BLaER1 treated with 17β-estradiol and CSF1 and Interleukin-3, amounts not matched to agents 10 nM and 100 nM (cell line): ENCODE measurements around the gene BRPF1.

Experiments
- H3K27ac ChIP-seq, 11 experiments: shearing (Covaris generic); formaldehyde crosslinking; 2 replicates each; pipeline ENCODE4 v1.8.1; 2022
- H3K27me3 ChIP-seq, 11 experiments: shearing (Covaris generic); formaldehyde crosslinking; 2 replicates each; pipeline ENCODE4 v1.8.1; 2022
- H3K36me3 ChIP-seq, 11 experiments: shearing (Covaris generic); formaldehyde crosslinking; 2 replicates each; pipeline ENCODE4 v1.8.1; 2022
- H3K4me1 ChIP-seq, 10 experiments: shearing (Covaris generic); formaldehyde crosslinking; 2 replicates each; pipeline ENCODE4 v1.8.1; 2022
- H3K4me2 ChIP-seq, 11 experiments: shearing (Covaris generic); formaldehyde crosslinking; 2 replicates each; pipeline ENCODE4 v1.8.1; 2022
- H3K4me3 ChIP-seq, 10 experiments: shearing (Covaris generic); formaldehyde crosslinking; 2 replicates each; pipeline ENCODE4 v1.8.1; 2022
- H3K9ac ChIP-seq, 11 experiments: shearing (Covaris generic); formaldehyde crosslinking; 2 replicates each; pipeline ENCODE4 v1.8.1; 2022
- H3K9me3 ChIP-seq, 11 experiments: shearing (Covaris generic); formaldehyde crosslinking; replicated peaks in 1 of 11; 2 replicates each; pipeline ENCODE4 v1.8.1; 2022
- H4K20me1 ChIP-seq, 11 experiments: shearing (Covaris generic); formaldehyde crosslinking; 2 replicates each; pipeline ENCODE4 v1.8.1; 2022
- Cebpa-rat ChIP-seq, 11 experiments: shearing (Covaris generic); IDR thresholded peaks; 2 replicates each; pipeline ENCODE4 v1.8.1; 2022

The BRPF1 gene

GRCh38 chr3:9787714-9788113 is 56.2 kb downstream of the BRPF1 start:
- no peak overlapping the region for H3K4me3 ChIP-seq
- H3K9ac ChIP-seq, result 0 out of 22 replicates have a peak overlapping the region, but pooled peaks of 1 of the 11 experiments have one; percentile 16
- no peaks in the 10 kb centered on the region for H4K20me1 ChIP-seq
- H3K4me2 ChIP-seq, result no peak overlapping the region
- peaks cover 17 to 77% (median 39%) of the 10 kb centered on the region in 11 experiments; a peak in 19 of 22 replicates for H3K36me3 ChIP-seq
- H3K9me3 ChIP-seq, result no peaks in the 10 kb centered on the region
- H3K4me1 ChIP-seq, result peaks cover 16 to 31% (median 22%) of the 10 kb centered on the region in 10 experiments
- H3K27ac ChIP-seq, result peak overlapping the region in 2 of 11 experiments; percentile 15 to 19; a peak in 2 of 22 replicates
- TF ChIP-seq Cebpa-rat (IDR thresholded peaks at IDR 0.05), result no peak
- no peaks in the 10 kb centered on the region for H3K27me3 ChIP-seq

GRCh38 chr3:9791127-9791526 is 59.6 kb downstream of the BRPF1 start:
- peak overlapping the region in 4 of 10 experiments; percentile 76 to 96 (median 86); a peak in 6 of 20 replicates for H3K4me3 ChIP-seq
- H3K4me2 ChIP-seq, result peak overlapping the region in 10 of 11 experiments; percentile 76 to 95 (median 90); a peak in 16 of 22 replicates
- peak overlapping the region in 4 of 11 experiments; percentile 93 to 99 (median 98); a peak in 6 of 22 replicates for H3K27ac ChIP-seq
- H3K36me3 ChIP-seq, result peaks cover 25 to 68% (median 43%) of the 10 kb centered on the region in 11 experiments; a peak in 21 of 22 replicates
- H3K4me1 ChIP-seq, result peaks cover 36 to 46% (median 41%) of the 10 kb centered on the region in 10 experiments
- no peak for TF ChIP-seq Cebpa-rat (IDR thresholded peaks at IDR 0.05)
- H3K9ac ChIP-seq, result peak overlapping the region in 7 of 11 experiments; percentile 3 to 99 (median 97); a peak in 8 of 22 replicates
- H3K9me3 ChIP-seq, result no peaks in the 10 kb centered on the region
- H4K20me1 ChIP-seq, result peaks cover 23 to 28% (median 27%) of the 10 kb centered on the region in 11 experiments; a peak in 21 of 22 replicates
- H3K27me3 ChIP-seq, result no peaks in the 10 kb centered on the region

GRCh38 chr3:9791790-9792404 is 60.4 kb downstream of the BRPF1 start:
- Histone ChIP-seq H3K27me3 (no peaks in the 10 kb centered on the region), H3K4me3 (peak overlapping the region; percentile 76 to 96 (median 86)), H4K20me1 (peaks cover 31 to 36% (median 35%) of the 10 kb centered on the region in 11 experiments), H3K4me1 (peaks cover 34 to 54% (median 40%) of the 10 kb centered on the region in 10 experiments), H3K36me3 (peaks cover 31 to 68% (median 45%) of the 10 kb centered on the region in 11 experiments), H3K9me3 (no peaks in the 10 kb centered on the region), H3K9ac (peak overlapping the region; percentile 91 to 100 (median 97)), H3K27ac (peak overlapping the region; percentile 93 to 99 (median 97)), H3K4me2 (peak overlapping the region; percentile 75 to 95 (median 90))
- no peak for TF ChIP-seq Cebpa-rat (IDR thresholded peaks at IDR 0.05)

GRCh38 chr3:9792405-9793160 is 61.0 kb downstream of the BRPF1 start, which contains the start of the genes ARPC4 and TADA3:
Gene ARPC4 (plus strand): TSS chr3:9793082. CDS start chr3:9793122, 40 bp downstream.
Gene TADA3 (minus strand): TSS chr3:9792473. CDS start chr3:9791466, 1,007 bp downstream.
- peaks cover 34 to 58% (median 40%) of the 10 kb centered on the region in 10 experiments for H3K4me1 ChIP-seq
- H3K27me3 ChIP-seq, result no peaks in the 10 kb centered on the region
- peak within 1 kb of the TSS; percentile 89 to 98 (median 95) for H3K4me2 ChIP-seq
- H3K27ac ChIP-seq, result peak within 1 kb of the TSS; percentile 93 to 99 (median 97)
- H4K20me1 ChIP-seq, result peaks cover 38 to 42% (median 42%) of the 10 kb centered on the region in 11 experiments
- peak within 1 kb of the TSS; percentile 76 to 96 (median 86) for H3K4me3 ChIP-seq
- H3K36me3 ChIP-seq, result peaks cover 38 to 68% (median 48%) of the 10 kb centered on the region in 11 experiments
- TF ChIP-seq Cebpa-rat (IDR thresholded peaks at IDR 0.05), result no peak
- H3K9ac ChIP-seq, result peak within 1 kb of the TSS; percentile 91 to 100 (median 97)
- H3K9me3 ChIP-seq, result no peaks in the 10 kb centered on the region

- H3K4me2 ChIP-seq, result peak overlapping the region; percentile 89 to 98 (median 93)
- peak overlapping the region; percentile 93 to 99 (median 97) for H3K27ac ChIP-seq
- peak overlapping the region; percentile 91 to 100 (median 97) for H3K9ac ChIP-seq
- no peaks in the 10 kb centered on the region for H3K9me3 ChIP-seq
- H3K36me3 ChIP-seq, result peaks cover 45 to 69% (median 54%) of the 10 kb centered on the region in 11 experiments
- H3K4me3 ChIP-seq, result peak overlapping the region; percentile 76 to 96 (median 86)
- peaks cover 34 to 59% (median 40%) of the 10 kb centered on the region in 10 experiments for H3K4me1 ChIP-seq
- no peak for TF ChIP-seq Cebpa-rat (IDR thresholded peaks at IDR 0.05)
- H4K20me1 ChIP-seq, result peaks cover 45 to 49% (median 48%) of the 10 kb centered on the region in 11 experiments
- H3K27me3 ChIP-seq, result no peaks in the 10 kb centered on the region
Observed at GRCh38 chr3:9793161-9793781, 61.7 kb downstream of the BRPF1 start.

- H3K27ac ChIP-seq, result peak overlapping the region in 8 of 11 experiments; percentile 93 to 99 (median 97); a peak in 9 of 22 replicates
- no peak for TF ChIP-seq Cebpa-rat (IDR thresholded peaks at IDR 0.05)
- H3K36me3 ChIP-seq, result peaks cover 51 to 69% (median 60%) of the 10 kb centered on the region in 11 experiments
- peak overlapping the region; percentile 89 to 98 (median 93) for H3K4me2 ChIP-seq
- no peaks in the 10 kb centered on the region for H3K27me3 ChIP-seq
- H3K4me1 ChIP-seq, result peaks cover 34 to 59% (median 40%) of the 10 kb centered on the region in 10 experiments
- peaks cover 50 to 61% (median 59%) of the 10 kb centered on the region in 11 experiments for H4K20me1 ChIP-seq
- H3K9ac ChIP-seq, result peak overlapping the region; percentile 91 to 100 (median 97); a peak in 16 of 22 replicates
- peak overlapping the region; percentile 76 to 96 (median 86); a peak in 18 of 20 replicates for H3K4me3 ChIP-seq
- H3K9me3 ChIP-seq, result no peaks in the 10 kb centered on the region
Observed at GRCh38 chr3:9794400-9794799, 62.9 kb downstream of the BRPF1 start.

- H3K36me3 ChIP-seq, result peaks cover 56 to 69% (median 61%) of the 10 kb centered on the region in 11 experiments
- TF ChIP-seq Cebpa-rat (IDR thresholded peaks at IDR 0.05), result no peak
Observed at GRCh38 chr3:9795207-9795606, 63.7 kb downstream of the BRPF1 start.

More at GRCh38 chr3:9795207-9795606, 63.7 kb downstream of the BRPF1 start:
- peak overlapping the region in 6 of 11 experiments; percentile 21 to 39 (median 32); a peak in 9 of 22 replicates for H3K27ac ChIP-seq
- no peaks in the 10 kb centered on the region for H3K9me3 ChIP-seq
- H3K4me3 ChIP-seq, result peak overlapping the region in 3 of 10 experiments; percentile 78 to 94 (median 94); a peak in 6 of 20 replicates
- peak overlapping the region; percentile 89 to 98 (median 93) for H3K4me2 ChIP-seq
- H3K9ac ChIP-seq, result peak overlapping the region; percentile 30 to 98 (median 39); a peak in 11 of 22 replicates
- peaks cover 55 to 69% (median 67%) of the 10 kb centered on the region in 11 experiments for H4K20me1 ChIP-seq
- H3K4me1 ChIP-seq, result peaks cover 34 to 59% (median 39%) of the 10 kb centered on the region in 10 experiments
- no peaks in the 10 kb centered on the region for H3K27me3 ChIP-seq
